ENCODE data around the gene FMNL2. TPM values are rescaled to one million over a fixed set of nuclear protein-coding genes. Genes with fewer than 3 reads are reported as not detected.

FMNL2 gene
- total RNA-seq, 1 experiment from 2014 or later = 38.2 TPM

DNA sequence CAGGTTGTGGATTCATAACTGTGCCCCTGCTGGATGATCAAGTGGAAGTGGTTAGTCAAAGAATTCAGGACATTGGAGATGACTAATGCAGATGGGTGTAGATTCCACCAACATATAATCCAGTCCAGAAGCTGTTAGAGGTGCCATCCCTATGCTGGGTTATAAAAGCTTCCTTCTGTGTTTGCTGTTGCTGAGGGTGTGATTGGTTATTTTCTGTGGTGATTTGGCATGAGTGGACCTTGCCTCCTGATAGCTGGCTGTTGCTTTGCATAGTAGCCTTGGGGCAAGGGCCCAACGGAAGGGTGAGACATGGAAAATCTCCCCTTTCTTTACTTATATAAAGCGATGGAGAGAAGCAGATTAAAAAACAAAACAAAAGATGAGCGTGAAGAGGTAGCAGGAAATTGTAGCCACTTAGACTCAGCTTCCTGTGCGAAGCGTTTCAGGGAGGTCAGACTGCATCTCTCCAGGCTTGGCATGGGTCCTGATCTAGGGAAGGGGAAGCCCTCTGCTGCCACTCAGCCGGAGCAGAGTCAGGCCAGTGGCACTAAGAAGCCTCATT lies 190.4 kb downstream of the FMNL2 start:
- Histone ChIP-seq H3K4me3 (ENCODE audit: low read depth, low read length) (no peak overlapping the region), H3K36me3 (ENCODE audit: control insufficient read depth, insufficient read depth, low read length) (no peaks in the 10 kb centered on the region), H3K27me3 (replicated peaks; ENCODE audit: control insufficient read depth, insufficient read depth, low read length) (no peaks in the 10 kb centered on the region), H3K9me3 (no peaks in the 10 kb centered on the region), H3K4me1 (0 out of 2 replicates have a peak, but pooled peaks cover 5% of the 10 kb centered on the region)
- Mint-ChIP-seq H3K27me3 (ENCODE audit: insufficient read depth, unreplicated experiment) (no peaks in the 10 kb centered on the region), H3K4me3 (ENCODE audit: unreplicated experiment) (no peak overlapping the region), H3K9me3 (ENCODE audit: unreplicated experiment) (no peaks in the 10 kb centered on the region), H3K36me3 (ENCODE audit: insufficient read depth, unreplicated experiment) (no peaks in the 10 kb centered on the region), H3K4me1 (ENCODE audit: low read depth, unreplicated experiment) (peaks cover 18% of the 10 kb centered on the region), H3K27ac (ENCODE audit: unreplicated experiment) (no peak overlapping the region)
- BruUV-seq (replicated peaks) = no TSS peak
- POLR2A ChIA-PET = no interaction called here
- CTCF ChIA-PET = no interaction called here
- TF ChIP-seq, protein P1, sequence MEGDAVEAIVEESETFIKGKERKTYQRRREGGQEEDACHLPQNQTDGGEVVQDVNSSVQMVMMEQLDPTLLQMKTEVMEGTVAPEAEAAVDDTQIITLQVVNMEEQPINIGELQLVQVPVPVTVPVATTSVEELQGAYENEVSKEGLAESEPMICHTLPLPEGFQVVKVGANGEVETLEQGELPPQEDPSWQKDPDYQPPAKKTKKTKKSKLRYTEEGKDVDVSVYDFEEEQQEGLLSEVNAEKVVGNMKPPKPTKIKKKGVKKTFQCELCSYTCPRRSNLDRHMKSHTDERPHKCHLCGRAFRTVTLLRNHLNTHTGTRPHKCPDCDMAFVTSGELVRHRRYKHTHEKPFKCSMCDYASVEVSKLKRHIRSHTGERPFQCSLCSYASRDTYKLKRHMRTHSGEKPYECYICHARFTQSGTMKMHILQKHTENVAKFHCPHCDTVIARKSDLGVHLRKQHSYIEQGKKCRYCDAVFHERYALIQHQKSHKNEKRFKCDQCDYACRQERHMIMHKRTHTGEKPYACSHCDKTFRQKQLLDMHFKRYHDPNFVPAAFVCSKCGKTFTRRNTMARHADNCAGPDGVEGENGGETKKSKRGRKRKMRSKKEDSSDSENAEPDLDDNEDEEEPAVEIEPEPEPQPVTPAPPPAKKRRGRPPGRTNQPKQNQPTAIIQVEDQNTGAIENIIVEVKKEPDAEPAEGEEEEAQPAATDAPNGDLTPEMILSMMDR (IDR thresholded peaks at IDR 0.05; ENCODE audit: insufficient read depth in 1 of 2, low read depth in 1 of 2, low read length in 1 of 2, severe bottlenecking in 1 of 2, unreplicated experiment in 1 of 2) = no peak
- intact Hi-C loops (cut with micrococcal nuclease; ENCODE audit: unreplicated experiment) = no loop called here
- no peak for DNase-seq

GRCh38 chr2:152529420-152530115 lies 194.6 kb downstream of the FMNL2 start:
- CTCF ChIA-PET = no interaction called here
- H3K27me3 Mint-ChIP-seq (ENCODE audit: insufficient read depth, unreplicated experiment) = no peaks in the 10 kb centered on the region
- intact Hi-C loops (cut with micrococcal nuclease; ENCODE audit: unreplicated experiment) = no loop called here
- no peak overlapping the region for H3K4me3 Mint-ChIP-seq (ENCODE audit: unreplicated experiment)
- POLR2A ChIA-PET = no interaction called here
- peaks cover 7% of the 10 kb centered on the region for H3K4me1 Mint-ChIP-seq (ENCODE audit: low read depth, unreplicated experiment)
- TF ChIP-seq, protein P1 (IDR thresholded peaks at IDR 0.05; ENCODE audit: insufficient read depth in 1 of 2, low read depth in 1 of 2, low read length in 1 of 2, severe bottlenecking in 1 of 2, unreplicated experiment in 1 of 2) = no peak
- H3K36me3 Mint-ChIP-seq (ENCODE audit: insufficient read depth, unreplicated experiment) = no peaks in the 10 kb centered on the region
- H3K9me3 ChIP-seq = no peaks in the 10 kb centered on the region
- H3K27me3 ChIP-seq (replicated peaks; ENCODE audit: control insufficient read depth, insufficient read depth, low read length) = no peaks in the 10 kb centered on the region
- no peak for DNase-seq
- no TSS peak for BruUV-seq (replicated peaks)
- H3K36me3 ChIP-seq (ENCODE audit: control insufficient read depth, insufficient read depth, low read length) = no peaks in the 10 kb centered on the region
- no peaks in the 10 kb centered on the region for H3K4me1 ChIP-seq
- no peak overlapping the region for H3K27ac Mint-ChIP-seq (ENCODE audit: unreplicated experiment)
- no peaks in the 10 kb centered on the region for H3K9me3 Mint-ChIP-seq (ENCODE audit: unreplicated experiment)
- H3K4me3 ChIP-seq (ENCODE audit: low read depth, low read length) = no peak overlapping the region

DNA sequence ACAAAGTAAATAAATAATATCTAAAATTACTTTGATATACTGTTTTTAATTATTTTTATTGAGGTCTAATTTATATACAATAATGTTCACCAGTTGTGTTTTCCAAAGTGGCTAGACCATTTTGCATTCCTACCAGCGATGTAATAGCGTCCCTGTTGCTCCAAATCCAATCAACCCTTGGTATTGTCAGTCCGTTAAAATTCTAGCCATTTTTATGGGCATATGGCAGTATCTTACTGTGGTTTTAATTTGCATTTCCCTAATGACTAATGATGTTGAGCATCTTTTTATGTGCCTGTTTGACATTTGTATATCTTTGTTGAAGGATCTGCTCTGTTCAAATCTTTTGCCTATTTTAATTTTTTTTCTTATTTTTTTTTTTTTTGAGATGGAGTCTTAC lies 197.3 kb downstream of the FMNL2 start:
- no peak for DNase-seq
- Mint-ChIP-seq H3K9me3 (ENCODE audit: unreplicated experiment) (no peaks in the 10 kb centered on the region), H3K4me3 (ENCODE audit: unreplicated experiment) (no peak overlapping the region), H3K36me3 (ENCODE audit: insufficient read depth, unreplicated experiment) (no peaks in the 10 kb centered on the region), H3K4me1 (ENCODE audit: low read depth, unreplicated experiment) (peaks cover 7% of the 10 kb centered on the region), H3K27ac (ENCODE audit: unreplicated experiment) (no peak overlapping the region), H3K27me3 (ENCODE audit: insufficient read depth, unreplicated experiment) (no peaks in the 10 kb centered on the region)
- TF ChIP-seq, protein P1 (IDR thresholded peaks at IDR 0.05; ENCODE audit: insufficient read depth in 1 of 2, low read depth in 1 of 2, low read length in 1 of 2, severe bottlenecking in 1 of 2, unreplicated experiment in 1 of 2) = no peak
- Histone ChIP-seq H3K9me3 (no peaks in the 10 kb centered on the region), H3K4me3 (ENCODE audit: low read depth, low read length) (no peak overlapping the region), H3K36me3 (ENCODE audit: control insufficient read depth, insufficient read depth, low read length) (no peaks in the 10 kb centered on the region), H3K27me3 (replicated peaks; ENCODE audit: control insufficient read depth, insufficient read depth, low read length) (no peaks in the 10 kb centered on the region), H3K4me1 (no peaks in the 10 kb centered on the region)
- ChIA-PET POLR2A (no interaction called here), CTCF (no interaction called here)
- intact Hi-C loops (cut with micrococcal nuclease; ENCODE audit: unreplicated experiment) = no loop called here
- BruUV-seq (replicated peaks) = no TSS peak
